ENCODE data around the gene PTCH1.

The PTCH1 gene

DNA sequence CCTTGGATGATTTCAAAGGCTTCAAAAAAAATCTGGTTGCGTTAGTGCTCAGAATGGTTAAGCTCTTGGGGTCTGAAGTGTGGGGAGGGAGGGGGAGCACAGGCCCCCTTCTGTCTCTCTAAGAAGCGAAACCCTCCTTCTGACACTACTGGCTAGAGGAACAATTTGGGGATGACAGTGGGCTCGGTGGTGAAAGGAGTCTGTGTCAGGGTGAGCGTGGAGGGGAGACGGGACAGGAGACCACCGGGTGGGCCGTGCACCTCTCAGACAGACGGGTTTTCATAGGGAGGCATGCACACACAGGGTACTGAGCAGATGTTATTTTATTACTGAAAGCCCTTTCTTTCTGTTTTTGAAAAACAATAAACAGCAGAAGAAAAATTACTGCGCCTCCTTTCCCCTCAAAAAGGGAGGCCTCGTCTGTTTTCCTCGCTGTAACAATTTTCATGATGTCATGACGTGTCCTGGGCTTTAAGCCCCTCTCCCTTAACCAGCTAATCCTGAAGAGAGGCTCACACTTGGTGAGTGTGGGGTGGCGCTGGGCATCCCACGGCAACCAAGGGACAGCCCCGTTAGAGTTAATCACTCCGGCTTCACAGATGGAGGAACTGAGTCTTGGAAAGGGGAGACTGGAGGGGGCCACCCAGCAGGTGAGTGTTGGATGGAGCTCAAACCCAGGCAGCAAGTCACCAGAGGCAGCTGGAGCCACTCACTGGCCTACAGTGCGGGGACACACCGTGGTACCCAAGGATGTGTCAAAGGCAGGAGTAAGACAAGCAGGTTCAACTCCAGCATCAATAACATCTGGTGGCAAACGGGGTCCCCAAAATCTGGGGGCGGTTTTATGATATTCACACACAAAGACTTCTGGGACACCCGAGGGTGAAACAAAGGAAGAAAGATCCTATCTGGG lies 53.4 kb downstream of the PTCH1 start:
- peak; percentile 25 for DNase-seq (ENCODE audit: low spot score)

DNA sequence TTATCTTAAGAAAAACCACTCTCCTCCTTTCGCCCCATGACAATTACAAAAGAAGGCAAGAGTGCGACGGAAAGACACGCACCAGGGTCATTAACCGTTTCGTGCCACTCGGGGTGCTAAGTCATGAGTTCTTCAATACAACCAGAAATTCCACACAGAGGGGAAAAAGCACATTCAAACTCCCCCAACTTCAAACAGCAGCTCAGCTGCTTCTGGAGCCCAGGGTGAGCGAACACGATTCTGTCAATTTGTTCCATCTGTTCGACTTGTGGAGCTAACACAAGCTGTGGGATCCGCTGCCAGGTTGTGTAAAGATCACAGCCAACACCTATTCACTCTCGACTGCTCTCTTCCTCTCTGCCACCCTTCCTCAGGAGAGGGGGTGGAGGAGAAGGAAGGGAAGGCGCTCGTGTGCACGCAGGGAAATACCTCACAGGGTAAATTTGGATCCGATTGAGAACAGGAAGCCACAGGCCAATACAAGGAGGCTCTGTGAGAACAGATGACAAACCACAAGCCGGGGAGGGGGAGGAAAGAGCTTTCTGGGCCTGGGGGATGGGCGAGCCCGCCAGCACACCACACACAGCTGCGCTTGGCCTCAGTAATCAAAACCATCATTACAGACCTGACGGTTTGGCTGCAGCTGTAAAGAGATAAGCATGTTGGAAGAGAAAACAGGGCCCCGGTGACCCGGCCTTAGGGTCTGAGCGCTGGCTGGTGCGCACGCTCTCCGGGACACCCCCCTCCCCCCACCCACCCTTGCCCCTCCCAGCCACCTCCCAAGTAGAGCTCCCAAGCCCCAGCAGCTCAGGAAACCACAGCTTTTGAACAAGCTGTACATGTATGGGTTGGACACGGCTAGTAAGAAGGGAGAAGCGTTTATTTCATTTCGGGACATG lies 54.3 kb downstream of the PTCH1 start:
- peak; percentile 84 for DNase-seq (ENCODE audit: low spot score)

- no peak for DNase-seq (ENCODE audit: low spot score)
Observed at GRCh38 chr9:95461448-95462248, 55.1 kb downstream of the PTCH1 start.

- no peak for DNase-seq (ENCODE audit: low spot score)
Observed at GRCh38 chr9:95460518-95461164, 56.1 kb downstream of the PTCH1 start.

GRCh38 chr9:95459851-95460517 lies 56.8 kb downstream of the PTCH1 start:
- DNase-seq (ENCODE audit: low spot score) = no peak

GRCh38 chr9:95459178-95459577 lies 57.6 kb downstream of the PTCH1 start:
- DNase-seq (ENCODE audit: low spot score) = no peak

GRCh38 chr9:95458666-95459065 lies 58.1 kb downstream of the PTCH1 start:
- DNase-seq (ENCODE audit: low spot score) = no peak

DNA sequence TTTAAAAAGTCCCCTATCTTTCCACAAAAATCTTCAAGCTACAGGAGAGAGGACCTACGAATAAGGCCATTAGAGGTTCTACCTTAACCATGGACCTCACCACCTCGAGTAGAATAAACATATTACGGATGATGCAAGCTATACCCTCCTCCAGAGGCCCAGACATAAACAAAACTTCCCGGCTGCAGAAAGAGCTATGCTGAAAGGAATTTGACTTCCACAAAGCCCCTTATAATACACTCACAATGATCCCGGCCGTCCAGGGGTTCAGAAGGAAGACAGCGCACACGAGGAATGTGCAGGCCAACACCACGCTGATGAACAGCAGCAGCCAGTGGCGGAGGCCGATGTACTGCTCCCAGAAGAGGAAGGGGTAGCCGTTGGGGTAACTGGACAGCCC lies 59.0 kb downstream of the PTCH1 start:
- DNase-seq (ENCODE audit: low spot score) = no peak

DNA sequence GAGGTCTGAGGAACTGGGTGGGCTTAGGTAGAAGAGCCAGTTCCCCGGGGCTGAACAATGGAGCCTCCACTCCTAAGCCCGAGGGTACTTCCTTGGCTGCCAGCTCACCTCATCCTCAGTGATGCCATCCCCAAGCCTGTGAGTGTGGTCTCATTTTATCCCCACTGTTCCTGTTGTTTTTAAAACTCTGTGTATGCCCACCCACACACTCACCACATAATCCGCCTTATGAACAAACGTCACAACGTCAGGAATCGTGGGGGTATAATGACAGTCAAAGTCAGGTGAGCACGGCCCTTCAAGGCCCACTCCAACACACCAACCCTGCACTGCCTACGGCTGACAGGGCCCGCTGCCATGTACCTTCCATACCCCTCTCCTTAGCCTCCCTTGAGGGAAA lies 61.1 kb downstream of the PTCH1 start:
- DNase-seq (ENCODE audit: low spot score) = no peak

- DNase-seq (ENCODE audit: low spot score) = no peak
Observed at GRCh38 chr9:95452176-95452575, 64.6 kb downstream of the PTCH1 start.

DNA sequence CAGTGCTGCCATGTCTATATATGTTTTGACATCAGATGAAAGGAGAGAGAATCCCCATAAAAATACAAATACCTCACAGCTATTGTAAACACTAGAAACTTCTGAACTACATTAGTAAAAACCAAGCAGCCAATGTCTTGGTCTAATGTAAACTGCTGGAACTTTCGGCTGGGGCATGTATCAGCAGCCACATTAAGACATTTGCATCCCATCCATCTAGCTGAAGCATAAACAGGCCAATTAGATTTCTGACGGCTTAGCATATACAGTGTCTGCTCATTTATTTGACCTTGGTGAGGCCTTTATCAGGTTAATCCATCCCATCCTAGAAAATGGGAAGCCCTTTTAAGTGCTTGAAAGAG lies 65.7 kb downstream of the PTCH1 start:
- DNase-seq (ENCODE audit: low spot score) = no peak

DNA sequence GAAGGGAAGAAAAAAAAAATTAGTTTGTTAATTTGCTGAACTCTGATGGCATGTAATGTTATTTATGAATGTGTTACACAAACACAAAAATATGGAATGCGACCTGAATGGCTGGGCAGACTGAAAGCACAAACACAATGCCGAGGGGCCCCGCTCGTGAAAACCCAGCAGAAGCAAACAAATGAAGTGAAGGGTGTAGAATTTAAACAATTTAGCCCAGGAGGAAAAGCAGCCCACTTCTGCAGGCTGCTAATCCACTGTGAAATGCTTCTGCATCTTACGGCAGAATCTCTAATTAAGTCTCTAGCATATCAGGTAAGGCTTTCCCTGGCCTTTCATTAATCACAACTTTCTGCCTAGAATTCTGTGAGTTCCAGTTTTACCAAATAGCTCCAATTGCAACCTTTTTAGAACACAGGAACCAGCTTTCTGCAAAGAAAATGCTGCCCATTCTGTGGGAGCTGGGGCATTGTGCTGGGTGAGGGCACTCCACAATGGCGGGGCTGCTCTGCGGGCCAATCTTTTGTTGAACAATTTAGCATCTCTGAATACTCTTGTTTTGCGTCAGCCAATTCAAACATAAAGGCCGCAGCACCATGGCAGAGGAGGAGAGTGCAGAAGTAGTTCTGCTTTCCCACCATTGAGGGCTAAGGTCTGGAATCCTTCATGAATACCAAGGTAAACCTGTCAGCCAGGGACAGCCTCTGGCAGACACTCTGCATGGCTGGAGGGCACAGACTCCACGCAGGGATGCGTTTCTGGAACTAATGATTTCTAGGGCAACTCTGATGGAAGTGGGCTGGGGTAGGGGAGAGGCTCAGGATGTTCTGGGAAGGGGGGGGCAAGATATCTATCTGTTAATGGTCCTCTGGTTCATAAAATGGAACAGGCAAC lies 66.4 kb downstream of the PTCH1 start:
- DNase-seq (ENCODE audit: low spot score) = no peak

DNA sequence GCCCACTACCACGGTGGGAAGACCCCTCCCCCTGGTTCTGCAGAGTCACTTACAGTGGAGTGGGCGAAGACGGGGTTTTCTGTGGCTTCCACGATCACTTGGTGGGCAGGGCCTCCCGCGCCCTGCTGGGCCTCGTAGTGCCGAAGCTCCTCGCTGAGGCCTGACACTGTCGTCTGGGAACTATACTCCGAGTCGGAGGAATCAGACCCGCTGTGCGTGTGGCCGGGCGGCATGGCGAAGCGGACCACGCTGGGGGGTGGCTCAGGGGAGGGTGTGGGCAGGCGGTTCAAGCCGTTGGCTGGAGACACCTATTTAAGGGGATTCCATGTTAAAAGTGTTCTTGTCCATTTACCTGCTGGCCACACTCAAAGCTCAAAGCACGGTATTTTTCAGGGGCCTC lies 67.8 kb downstream of the PTCH1 start:
- no peak for DNase-seq (ENCODE audit: low spot score)

- DNase-seq (ENCODE audit: low spot score) = no peak
Observed at GRCh38 chr9:95447660-95448420, 68.9 kb downstream of the PTCH1 start.

- DNase-seq (ENCODE audit: low spot score) = no peak
Observed at GRCh38 chr9:95446984-95447383, 69.8 kb downstream of the PTCH1 start.

GRCh38 chr9:95446259-95446658 lies 70.5 kb downstream of the PTCH1 start:
- DNase-seq (ENCODE audit: low spot score) = no peak

- DNase-seq (ENCODE audit: low spot score) = no peak
Observed at GRCh38 chr9:95444160-95444559, 72.6 kb downstream of the PTCH1 start.

DNA sequence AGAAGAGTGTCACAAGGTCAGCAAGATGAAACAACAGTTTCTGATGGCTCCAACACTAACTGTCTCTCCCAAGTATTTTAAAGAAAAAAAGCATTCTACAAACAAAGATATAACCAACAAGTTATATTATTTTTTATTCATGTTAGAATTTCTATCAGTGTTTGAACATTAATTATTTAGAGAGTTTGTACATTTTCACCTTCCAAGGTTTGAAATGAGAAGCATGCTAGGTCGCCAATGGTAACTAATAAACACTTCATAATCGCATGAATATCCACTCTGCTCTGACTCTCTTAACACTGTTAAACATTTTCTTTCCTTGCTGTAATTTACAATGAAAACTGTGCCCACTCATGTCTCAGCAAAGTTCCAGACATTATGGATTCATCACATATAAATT lies 73.5 kb downstream of the PTCH1 start:
- DNase-seq (ENCODE audit: low spot score) = no peak

- DNase-seq (ENCODE audit: low spot score) = peak; percentile 58
Observed at GRCh38 chr9:95441081-95441480, 75.7 kb downstream of the PTCH1 start.

Data from germinal center (tissue), 1 donor.